SH-SY5Y (cell line): ENCODE data around the gene MRPL22.

Experiments
- GATA2 ChIP-seq: IDR thresholded peaks from 2 replicates; pipeline ENCODE4 v1.6.1; 2011; ENCODE audit warnings: mild to moderate bottlenecking, low read depth, low read length
- GATA3 ChIP-seq: IDR thresholded peaks from 2 replicates; pipeline ENCODE4 v1.6.1; 2011; ENCODE audit warnings: low read depth, mild to moderate bottlenecking, low read length, moderate library complexity

The MRPL22 gene

DNA sequence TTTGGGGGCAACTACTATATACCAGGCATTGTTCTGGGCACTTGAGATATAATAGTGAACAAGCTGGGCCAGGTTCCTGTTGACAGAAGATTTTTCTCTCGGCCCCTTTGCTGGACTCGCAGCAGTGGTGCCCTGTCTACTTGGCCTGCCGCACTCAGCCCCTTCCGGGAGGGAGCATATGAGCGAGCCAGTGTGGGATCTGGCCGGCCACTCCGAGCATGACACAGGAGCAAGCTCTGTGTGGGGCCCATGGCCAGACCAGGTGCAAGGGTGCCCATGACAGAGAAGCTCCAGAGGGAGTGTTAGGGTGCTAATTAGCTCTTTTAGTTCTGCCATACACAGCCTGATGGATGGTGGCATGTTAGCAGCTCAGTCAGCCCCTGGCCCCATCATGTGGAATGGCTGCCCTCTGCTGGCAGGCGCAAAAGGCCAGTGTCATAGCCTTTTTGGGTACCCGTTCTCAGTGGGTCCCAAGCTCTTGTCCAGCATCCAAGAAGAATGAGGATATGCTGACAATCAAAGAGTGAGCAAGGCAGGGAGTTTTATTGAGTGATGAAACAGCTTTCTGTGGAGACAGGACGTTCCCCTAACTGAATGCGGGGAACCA is 63.4 kb downstream of the MRPL22 start:
- no peak for TF ChIP-seq GATA2

DNA sequence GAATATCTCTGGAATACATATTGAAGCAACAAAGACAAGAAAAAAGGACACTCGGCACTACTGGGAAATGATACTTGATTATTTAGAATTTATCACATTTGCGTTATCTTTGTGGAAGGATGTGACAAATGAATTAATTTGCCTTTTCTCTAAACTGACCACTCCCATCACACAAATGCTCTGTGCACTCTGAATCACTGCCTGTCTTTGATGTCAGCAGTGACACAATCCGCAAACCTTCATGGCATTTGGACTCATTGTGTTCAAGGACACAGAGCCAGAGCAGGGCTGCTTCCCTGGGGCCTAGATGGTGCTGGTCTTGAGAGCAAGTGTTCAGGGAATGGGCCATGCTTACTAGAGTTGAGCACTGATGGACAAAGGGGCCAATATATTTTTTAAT is 67.8 kb downstream of the MRPL22 start:
- TF ChIP-seq GATA2 (no peak), GATA3 (no peak)

DNA sequence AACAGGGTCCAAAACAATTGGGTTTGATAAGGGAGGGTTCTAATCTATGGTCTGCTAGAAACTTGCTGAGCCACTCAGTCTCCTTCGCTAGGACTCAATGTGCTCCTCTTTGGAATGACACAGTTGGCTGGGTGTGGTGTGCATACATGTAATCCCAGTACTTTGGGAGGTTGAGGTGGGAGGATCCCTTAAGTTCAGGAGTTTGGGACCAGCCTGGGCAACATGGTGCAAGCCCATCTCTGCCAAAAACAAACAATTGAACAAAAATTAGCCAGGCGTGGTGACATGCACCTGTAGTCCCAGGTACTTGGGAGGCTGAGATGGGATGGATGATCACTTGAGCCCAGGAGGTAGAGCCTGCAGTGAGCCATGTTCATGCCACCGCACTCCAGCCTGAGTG is 70.0 kb downstream of the MRPL22 start:
- TF ChIP-seq GATA3 = no peak
- TF ChIP-seq GATA2 = no peak

DNA sequence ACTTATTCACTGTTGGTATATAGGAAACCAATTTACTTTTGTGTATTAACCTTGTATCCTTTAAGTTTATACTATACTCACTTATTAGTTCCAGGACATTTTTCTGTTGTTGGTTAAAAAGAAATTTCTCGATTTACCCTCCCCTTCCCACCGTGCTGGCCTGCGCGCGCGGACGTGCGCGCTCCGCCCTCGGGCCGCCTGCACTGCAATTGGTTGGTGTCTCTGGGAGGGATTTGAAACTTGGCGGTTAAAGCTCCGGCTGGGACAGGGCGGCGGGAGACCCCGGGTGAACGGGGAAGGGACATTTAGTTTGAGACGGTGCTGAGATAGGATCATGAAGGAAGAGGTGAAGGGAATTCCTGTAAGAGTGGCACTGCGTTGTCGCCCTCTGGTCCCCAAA is 72.7 kb downstream of the MRPL22 start, which contains the start of gene KIF4B:
Gene KIF4B (plus strand): TSS at position 230 of the 400 bp plus-strand sequence. CDS start 105 bp downstream, at position 335.
- TF ChIP-seq GATA2 = no peak
- TF ChIP-seq GATA3 = no peak

DNA sequence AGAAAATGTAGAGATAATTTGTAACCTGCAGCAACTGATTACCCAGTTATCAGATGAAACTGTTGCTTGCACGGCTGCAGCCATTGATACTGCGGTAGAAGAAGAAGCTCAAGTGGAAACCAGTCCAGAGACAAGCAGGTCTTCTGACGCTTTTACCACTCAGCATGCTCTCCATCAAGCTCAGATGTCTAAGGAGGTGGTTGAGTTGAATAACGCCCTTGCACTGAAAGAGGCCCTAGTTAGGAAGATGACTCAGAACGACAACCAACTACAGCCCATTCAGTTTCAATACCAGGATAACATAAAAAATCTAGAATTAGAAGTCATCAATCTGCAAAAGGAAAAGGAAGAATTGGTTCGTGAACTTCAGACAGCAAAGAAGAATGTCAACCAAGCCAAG is 74.4 kb downstream of the MRPL22 start:
- no peak for TF ChIP-seq GATA2
- no peak for TF ChIP-seq GATA3

DNA sequence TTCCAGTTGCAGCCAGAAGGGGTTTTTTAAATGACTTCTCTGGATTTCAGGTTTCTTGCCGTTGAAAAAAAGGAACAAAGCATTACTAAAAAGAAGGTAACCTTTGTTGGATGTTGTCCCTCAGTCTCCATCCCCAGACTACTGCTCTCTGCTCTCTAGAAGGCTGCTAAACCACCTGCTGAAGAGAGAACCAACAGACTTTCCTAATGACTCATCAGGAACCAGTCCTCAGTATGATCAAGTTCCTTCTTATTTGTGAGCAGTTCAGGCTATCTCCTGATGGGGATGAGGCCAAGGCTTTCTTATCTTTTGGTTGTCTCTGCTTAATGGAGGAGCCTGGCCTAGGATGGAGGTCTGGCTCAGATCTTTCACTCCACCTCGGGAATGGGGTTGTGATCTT is 76.7 kb downstream of the MRPL22 start:
- TF ChIP-seq GATA3 = no peak
- TF ChIP-seq GATA2 = no peak
